Neural progenitor cell (in vitro differentiated cells): ENCODE measurements around the gene C3orf52. TPM values are rescaled to one million over a fixed set of nuclear protein-coding genes. Genes with fewer than 3 reads are reported as not detected.

Experiments used
- DNase-seq: peaks from one replicate; pipeline ENCODE4 v3.0.0-alpha.2; 2016; ENCODE audit warnings: low spot score
- H2AFZ ChIP-seq: fragments of 200-600 bp; sonication (generic); replicated peaks from 2 replicates; pipeline ENCODE4 v1.6.1; 2016; ENCODE audit warnings: antibody characterized with exemption
- H3F3A ChIP-seq: fragments of 200-600 bp; sonication (generic); 2 replicates; pipeline ENCODE4 v1.6.1; 2016; ENCODE audit warnings: antibody characterized with exemption, low read depth
- H3K27ac ChIP-seq: fragments of 200-600 bp; sonication (generic); 2 replicates; pipeline ENCODE4 v1.5.1; 2016; ENCODE audit warnings: mild to moderate bottlenecking
- H3K27me3 ChIP-seq: fragments of 200-600 bp; sonication (generic); 2 replicates; pipeline ENCODE4 v1.6.1; 2016; ENCODE audit warnings: mild to moderate bottlenecking, moderate library complexity
- H3K36me3 ChIP-seq: fragments of 200-600 bp; sonication (generic); 2 replicates; pipeline ENCODE4 v1.5.1; 2016
- H3K4me1 ChIP-seq: fragments of 200-600 bp; sonication (generic); 2 replicates; pipeline ENCODE4 v1.6.1; 2016; ENCODE audit warnings: mixed run types
- H3K4me2 ChIP-seq: fragments of 200-600 bp; sonication (generic); 2 replicates; pipeline ENCODE4 v1.6.1; 2016
- H3K4me3 ChIP-seq: fragments of 200-600 bp; sonication (generic); 2 replicates; pipeline ENCODE4 v1.5.1; 2016
- H3K79me2 ChIP-seq: fragments of 200-600 bp; sonication (generic); 2 replicates; pipeline ENCODE4 v1.6.1; 2016; ENCODE audit warnings: low read depth
- H3K9ac ChIP-seq: fragments of 200-600 bp; sonication (generic); 2 replicates; pipeline ENCODE4 v1.6.1; 2016
- H3K9me3 ChIP-seq: fragments of 200-600 bp; sonication (generic); 2 replicates; pipeline ENCODE4 v1.5.1; 2016; ENCODE audit warnings: low read depth
- H4K20me1 ChIP-seq: fragments of 200-600 bp; sonication (generic); 2 replicates; pipeline ENCODE4 v1.6.1; 2016; ENCODE audit warnings: low read depth
- H3K27ac Mint-ChIP-seq: 3 replicates; pipeline ENCODE4 v1.8.0; 2021; ENCODE audit warnings: mixed read lengths
- H3K27me3 Mint-ChIP-seq: 2 replicates; pipeline ENCODE4 v1.8.0; 2022; ENCODE audit warnings: low read depth, mild to moderate bottlenecking, inconsistent platforms, moderate library complexity, mixed read lengths; ENCODE audit not compliant: insufficient read depth
- H3K36me3 Mint-ChIP-seq: 3 replicates; pipeline ENCODE4 v1.8.0; 2021; ENCODE audit warnings: mixed read lengths
- H3K4me1 Mint-ChIP-seq: 3 replicates; pipeline ENCODE4 v1.8.0; 2021; ENCODE audit warnings: mixed read lengths
- H3K4me3 Mint-ChIP-seq: 3 replicates; pipeline ENCODE4 v1.8.0; 2021; ENCODE audit warnings: mild to moderate bottlenecking, moderate library complexity, mixed read lengths
- H3K9me3 Mint-ChIP-seq: 3 replicates; pipeline ENCODE4 v1.8.0; 2020; ENCODE audit warnings: mixed read lengths
- EZH2 ChIP-seq: fragments of 200-600 bp; sonication (generic); IDR thresholded peaks from 2 replicates; pipeline ENCODE4 v1.6.1; 2017; ENCODE audit warnings: antibody characterized with exemption, mild to moderate bottlenecking, moderate library complexity
- EZH2phosphoT487 ChIP-seq: fragments of 200-600 bp; sonication (generic); IDR thresholded peaks from 2 replicates; pipeline ENCODE4 v1.6.1; 2017; ENCODE audit warnings: antibody characterized with exemption
- total RNA-seq: library from RNA; depleted of rRNA; stranded (reverse); fragments of >200 nt; gene quantifications from 2 replicates; pipeline ENCODE4 v1.2.3, GENCODE V29; 2015; ENCODE audit warnings: low replicate concordance
- TF ChIP-seq, protein P1 (sequence below): fragments of 200-600 bp; sonication (generic); IDR thresholded peaks from 2 replicates; pipeline ENCODE4 v1.5.1; 2017; ENCODE audit warnings: antibody characterized with exemption, mild to moderate bottlenecking

Gene C3orf52
- total RNA-seq, 1 donor from 2014 or later: 4.9 TPM

DNA sequence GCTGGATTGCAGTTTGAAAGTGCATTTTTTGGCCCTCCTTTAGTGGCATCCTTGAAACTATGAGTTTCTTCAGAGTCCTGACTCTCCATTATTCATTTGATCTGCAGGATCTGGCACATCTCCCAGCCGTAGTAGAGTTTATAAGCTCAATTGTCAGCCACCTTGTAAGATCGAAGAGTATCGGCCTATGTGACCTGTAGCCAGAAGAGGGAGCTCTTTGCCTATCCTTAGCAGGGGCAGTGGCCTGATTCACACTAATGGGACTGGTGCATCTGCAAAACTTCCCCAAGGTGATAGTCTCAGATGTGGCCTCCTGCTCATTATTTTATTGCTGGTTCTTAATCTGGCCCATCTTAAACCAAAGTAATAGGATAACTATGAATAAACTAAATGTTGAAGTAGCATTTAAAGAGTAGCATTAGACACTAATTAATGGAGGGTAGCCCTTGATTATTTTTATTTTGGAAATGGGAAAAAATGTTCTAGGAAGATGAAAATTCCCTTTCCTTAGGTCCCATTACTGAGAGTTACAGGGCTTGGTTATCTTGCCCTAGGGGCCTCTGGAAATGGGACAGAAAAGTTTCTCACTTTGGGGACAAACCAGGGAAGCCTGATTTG lies 25.7 kb downstream of the C3orf52 start:
- no peak overlapping the region for H3K27ac Mint-ChIP-seq
- no peak for TF ChIP-seq EZH2phosphoT487
- TF ChIP-seq, protein P1, sequence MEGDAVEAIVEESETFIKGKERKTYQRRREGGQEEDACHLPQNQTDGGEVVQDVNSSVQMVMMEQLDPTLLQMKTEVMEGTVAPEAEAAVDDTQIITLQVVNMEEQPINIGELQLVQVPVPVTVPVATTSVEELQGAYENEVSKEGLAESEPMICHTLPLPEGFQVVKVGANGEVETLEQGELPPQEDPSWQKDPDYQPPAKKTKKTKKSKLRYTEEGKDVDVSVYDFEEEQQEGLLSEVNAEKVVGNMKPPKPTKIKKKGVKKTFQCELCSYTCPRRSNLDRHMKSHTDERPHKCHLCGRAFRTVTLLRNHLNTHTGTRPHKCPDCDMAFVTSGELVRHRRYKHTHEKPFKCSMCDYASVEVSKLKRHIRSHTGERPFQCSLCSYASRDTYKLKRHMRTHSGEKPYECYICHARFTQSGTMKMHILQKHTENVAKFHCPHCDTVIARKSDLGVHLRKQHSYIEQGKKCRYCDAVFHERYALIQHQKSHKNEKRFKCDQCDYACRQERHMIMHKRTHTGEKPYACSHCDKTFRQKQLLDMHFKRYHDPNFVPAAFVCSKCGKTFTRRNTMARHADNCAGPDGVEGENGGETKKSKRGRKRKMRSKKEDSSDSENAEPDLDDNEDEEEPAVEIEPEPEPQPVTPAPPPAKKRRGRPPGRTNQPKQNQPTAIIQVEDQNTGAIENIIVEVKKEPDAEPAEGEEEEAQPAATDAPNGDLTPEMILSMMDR: peak; percentile 93
- no peak overlapping the region for H3K4me3 Mint-ChIP-seq
- Histone ChIP-seq H4K20me1 (no peaks in the 10 kb centered on the region), H3K4me1 (peaks cover 23% of the 10 kb centered on the region), H3K36me3 (no peaks in the 10 kb centered on the region), H3K9ac (no peak overlapping the region), H2AFZ (peak overlapping the region; percentile 47), H3K79me2 (no peaks in the 10 kb centered on the region), H3K4me3 (no peak overlapping the region), H3K27ac (no peak overlapping the region), H3F3A (peaks cover 4% of the 10 kb centered on the region), H3K27me3 (no peaks in the 10 kb centered on the region), H3K4me2 (no peak overlapping the region), H3K9me3 (no peaks in the 10 kb centered on the region)
- H3K27me3 Mint-ChIP-seq: peaks cover 6% of the 10 kb centered on the region
- H3K9me3 Mint-ChIP-seq: no peaks in the 10 kb centered on the region
- peak; percentile 87 for DNase-seq
- peaks cover 24% of the 10 kb centered on the region for H3K4me1 Mint-ChIP-seq
- no peaks in the 10 kb centered on the region for H3K36me3 Mint-ChIP-seq

DNA sequence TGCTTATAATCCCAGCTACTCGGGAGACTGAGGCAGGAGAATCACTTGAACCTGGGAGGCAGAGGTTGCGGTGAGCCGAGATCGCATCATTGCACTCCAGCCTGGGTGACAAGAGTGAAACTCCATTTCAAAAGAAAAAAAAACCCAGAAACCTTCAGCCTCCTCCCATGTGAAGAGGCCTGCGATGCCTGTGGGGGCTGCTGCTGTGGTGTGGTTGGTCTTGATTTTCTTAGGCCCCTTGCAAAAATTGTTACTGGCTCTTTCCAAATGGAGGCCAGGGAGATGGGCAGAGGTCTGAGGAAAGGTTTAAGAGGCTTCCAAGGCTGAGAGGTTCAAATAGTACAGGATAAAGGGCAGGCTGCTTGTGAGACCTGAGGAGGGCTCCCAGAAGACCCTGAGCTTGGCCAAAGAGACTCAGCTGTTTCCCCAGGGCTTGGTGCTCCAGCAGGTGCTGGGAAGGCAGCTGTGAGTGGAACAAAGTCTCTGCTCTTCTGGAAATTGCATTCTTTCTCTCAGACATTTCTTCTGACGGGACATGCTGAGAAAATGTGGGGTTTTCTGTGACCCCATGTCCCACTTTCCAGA lies 28.5 kb downstream of the C3orf52 start:
- Histone ChIP-seq H3K4me3 (no peak overlapping the region), H2AFZ (peak overlapping the region; percentile 45), H3K36me3 (no peaks in the 10 kb centered on the region), H4K20me1 (no peaks in the 10 kb centered on the region), H3K27ac (no peak overlapping the region), H3K27me3 (no peaks in the 10 kb centered on the region), H3K9me3 (no peaks in the 10 kb centered on the region), H3K9ac (no peak overlapping the region), H3F3A (peaks cover 22% of the 10 kb centered on the region), H3K4me2 (no peak overlapping the region), H3K4me1 (peaks cover 32% of the 10 kb centered on the region), H3K79me2 (no peaks in the 10 kb centered on the region)
- peaks cover 19% of the 10 kb centered on the region for H3K4me1 Mint-ChIP-seq
- DNase-seq: no peak
- H3K27ac Mint-ChIP-seq: peak overlapping the region; percentile 2
- TF ChIP-seq, protein P1: no peak
- TF ChIP-seq EZH2: no peak
- TF ChIP-seq EZH2phosphoT487: no peak
- no peak overlapping the region for H3K4me3 Mint-ChIP-seq
- H3K9me3 Mint-ChIP-seq: no peaks in the 10 kb centered on the region
- peaks cover 6% of the 10 kb centered on the region for H3K27me3 Mint-ChIP-seq
- H3K36me3 Mint-ChIP-seq: no peaks in the 10 kb centered on the region

DNA sequence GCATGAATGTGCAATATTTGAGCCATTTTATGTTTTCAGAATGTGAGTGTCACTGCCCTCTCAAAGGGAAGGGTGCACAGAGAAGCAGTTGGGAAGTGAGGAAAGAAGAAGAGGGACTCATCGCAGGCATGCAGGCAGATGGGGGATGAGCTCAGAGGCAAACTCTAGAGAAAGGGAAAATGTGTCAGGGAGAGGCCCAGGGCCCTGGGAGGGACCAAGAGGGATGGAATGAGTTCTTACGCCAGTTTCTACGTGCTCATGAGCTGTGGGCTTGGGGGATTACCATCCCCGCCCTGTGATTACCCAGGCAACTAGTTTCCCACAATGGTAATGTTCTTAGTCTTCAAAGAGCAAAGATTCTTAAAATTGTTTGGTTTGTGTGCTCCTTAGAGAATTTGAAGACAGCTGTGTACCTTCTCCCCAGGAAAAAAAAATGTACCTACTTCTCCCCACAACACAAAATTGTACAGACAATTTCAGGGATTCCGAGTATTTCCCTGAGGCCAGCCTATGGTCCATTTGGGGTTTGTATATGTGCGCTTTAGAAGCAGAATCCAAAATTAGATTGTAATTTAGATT lies 29.1 kb downstream of the C3orf52 start:
- Histone ChIP-seq H3K79me2 (no peaks in the 10 kb centered on the region), H2AFZ (peak overlapping the region; percentile 45), H3F3A (peaks cover 28% of the 10 kb centered on the region), H3K27me3 (no peaks in the 10 kb centered on the region), H3K9me3 (no peaks in the 10 kb centered on the region), H3K4me1 (peaks cover 37% of the 10 kb centered on the region), H3K27ac (no peak overlapping the region), H3K4me3 (no peak overlapping the region), H3K9ac (no peak overlapping the region), H3K36me3 (no peaks in the 10 kb centered on the region), H3K4me2 (peak overlapping the region; percentile 32), H4K20me1 (no peaks in the 10 kb centered on the region)
- TF ChIP-seq EZH2phosphoT487 (no peak), EZH2 (no peak)
- TF ChIP-seq, protein P1: no peak
- Mint-ChIP-seq H3K9me3 (no peaks in the 10 kb centered on the region), H3K27ac (peak overlapping the region; percentile 2), H3K36me3 (no peaks in the 10 kb centered on the region), H3K4me1 (peaks cover 24% of the 10 kb centered on the region), H3K4me3 (no peak overlapping the region), H3K27me3 (peaks cover 9% of the 10 kb centered on the region)
- peak; percentile 13 for DNase-seq
